ENCODE results near the gene PCDHAC1. TPM values are rescaled to one million over a fixed set of nuclear protein-coding genes. Genes with fewer than 3 reads are reported as not detected.

Gene PCDHAC1
- total and polyA plus RNA-seq, 8 donors: 0.03 to 0.55 (median 0.15) TPM; not detected in 5

DNA sequence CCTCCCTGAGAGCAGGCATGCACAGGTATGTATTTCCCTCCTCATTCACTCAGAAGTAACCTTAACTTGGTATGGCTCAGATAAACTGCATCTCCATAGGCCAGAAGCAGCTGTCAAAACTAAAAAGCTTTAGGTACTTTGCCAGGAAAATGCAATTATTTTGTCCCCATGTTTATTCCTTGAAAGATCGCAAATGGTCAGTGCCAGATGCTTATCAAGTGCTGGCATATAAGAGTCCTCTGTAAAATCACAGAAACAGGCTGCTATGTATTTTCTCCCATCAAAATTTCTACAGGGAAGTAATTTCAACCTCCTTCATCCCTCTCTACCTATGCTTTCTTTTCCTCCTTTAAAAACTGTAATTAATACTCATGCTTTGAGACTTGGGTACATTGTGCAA, 52.9 kb downstream of the PCDHAC1 start:
- no peaks in the 10 kb centered on the region for H3K9me3 ChIP-seq
- no peak overlapping the region for H3K4me3 ChIP-seq
- no peak for DNase-seq
- intact Hi-C loops (cut with DNase I; ENCODE audit: low total_unique reads): no loop called here
- TF ChIP-seq EP300 (IDR thresholded peaks at IDR 0.05) (no peak), POLR2AphosphoS5 (IDR thresholded peaks at IDR 0.05) (no peak), POLR2A (IDR thresholded peaks at IDR 0.05) (no peak), CTCF (IDR thresholded peaks at IDR 0.05) (no peak)
- H3K27ac ChIP-seq: no peak overlapping the region
- H3K27me3 ChIP-seq: no peaks in the 10 kb centered on the region
- 91 to 100% (median 94%) methylated on average over 1 of the region's 1 CpG for whole genome bisulfite sequencing, 5 donors
- no peaks in the 10 kb centered on the region for H3K36me3 ChIP-seq
- no peaks in the 10 kb centered on the region for H3K4me1 ChIP-seq

Small RNA genes lying within 50 kb of the gene (small RNA-seq; reads per million reads assigned to genes)
- gene AC010223.1: 0 reads per million in 4 donors

Other genes starting within 250 kb of the PCDHAC1 start
- 100 to 1,000 TPM in 1 of 5 donors, 10 to 100 TPM in 4; 22.9 to 117 (median 50.3) TPM for gene HARS1, start 234.9 kb upstream of the PCDHAC1 start, total RNA-seq
- gene HARS1, start 234.9 kb upstream of the PCDHAC1 start, polyA plus RNA-seq: 10 to 100 TPM; 46.1 to 53.4 (median 51.3) TPM
- 100 to 1,000 TPM in 1 of 5 donors, 10 to 100 TPM in 4; 37.5 to 155 (median 58.5) TPM for gene HARS2, start 234.8 kb upstream of the PCDHAC1 start, total RNA-seq
- gene HARS2, start 234.8 kb upstream of the PCDHAC1 start, polyA plus RNA-seq: 10 to 100 TPM; 13.1 to 17.9 (median 17.4) TPM
- 100 to 1,000 TPM in 1 of 5 donors, 10 to 100 TPM in 4; 30.7 to 143 (median 44.8) TPM for gene ZMAT2, start 225.9 kb upstream of the PCDHAC1 start, total RNA-seq
- gene ZMAT2, start 225.9 kb upstream of the PCDHAC1 start, polyA plus RNA-seq: 10 to 100 TPM; 48.9 to 90.6 (median 58.2) TPM
- under 1 TPM in 1 of 5 donors, not detected in 4; 0.37 TPM for gene PCDHA1, start 140.2 kb upstream of the PCDHAC1 start, total RNA-seq
- not detected for gene PCDHA1, start 140.2 kb upstream of the PCDHAC1 start, polyA plus RNA-seq
- 1 to 10 TPM in 1 of 5 donors, under 1 TPM in 1, not detected in 3; 0.55 to 1.7 TPM for gene PCDHA2, start 131.4 kb upstream of the PCDHAC1 start, total RNA-seq
- not detected for gene PCDHA2, start 131.4 kb upstream of the PCDHAC1 start, polyA plus RNA-seq
- gene PCDHA3, start 125.2 kb upstream of the PCDHAC1 start, total RNA-seq: 1 to 10 TPM in 1 of 5 donors, under 1 TPM in 2, not detected in 2; under 0.01 to 1.2 (median 0.55) TPM
- under 1 TPM in 2 of 3 donors, not detected in 1; 0.06 to 0.08 TPM for gene PCDHA3, start 125.2 kb upstream of the PCDHAC1 start, polyA plus RNA-seq
- 1 to 10 TPM in 4 of 5 donors, not detected in 1; 1.0 to 2.6 (median 1.5) TPM for gene PCDHA4, start 119.2 kb upstream of the PCDHAC1 start, total RNA-seq
- under 1 TPM in 2 of 3 donors, not detected in 1; 0.08 to 0.25 TPM for gene PCDHA4, start 119.2 kb upstream of the PCDHAC1 start, polyA plus RNA-seq
- 10 to 100 TPM in 1 of 5 donors, not detected in 4; 21.9 TPM for gene PCDHA5, start 104.7 kb upstream of the PCDHAC1 start, total RNA-seq
- under 1 TPM in 2 of 3 donors, not detected in 1; 0.12 to 0.13 TPM for gene PCDHA5, start 104.7 kb upstream of the PCDHAC1 start, polyA plus RNA-seq
- gene PCDHA6, start 98.3 kb upstream of the PCDHAC1 start, total RNA-seq: 1 to 10 TPM in 1 of 5 donors, under 1 TPM in 2, not detected in 2; 0.14 to 1.2 (median 0.18) TPM
- under 1 TPM in 2 of 3 donors, not detected in 1; 0.06 to 0.31 TPM for gene PCDHA6, start 98.3 kb upstream of the PCDHAC1 start, polyA plus RNA-seq
- gene PCDHA7, start 92.0 kb upstream of the PCDHAC1 start, total RNA-seq: 1 to 10 TPM in 1 of 5 donors, under 1 TPM in 1, not detected in 3; 0.92 to 1.4 TPM
- gene PCDHA7, start 92.0 kb upstream of the PCDHAC1 start, polyA plus RNA-seq: under 1 TPM in 1 of 3 donors, not detected in 2; 0.18 TPM
- under 1 TPM in 2 of 5 donors, not detected in 3; 0.18 to 0.29 TPM for gene PCDHA8, start 85.1 kb upstream of the PCDHAC1 start, total RNA-seq
- not detected for gene PCDHA8, start 85.1 kb upstream of the PCDHAC1 start, polyA plus RNA-seq
- gene PCDHA9, start 77.9 kb upstream of the PCDHAC1 start, total RNA-seq: 1 to 10 TPM in 1 of 5 donors, under 1 TPM in 2, not detected in 2; 0.45 to 3.3 (median 0.73) TPM
- under 1 TPM in 1 of 3 donors, not detected in 2; 0.03 TPM for gene PCDHA9, start 77.9 kb upstream of the PCDHAC1 start, polyA plus RNA-seq
- gene PCDHA10, start 70.4 kb upstream of the PCDHAC1 start, total RNA-seq: 10 to 100 TPM in 2 of 5 donors, 1 to 10 TPM in 1, under 1 TPM in 2; under 0.01 to 26.3 (median 2.0) TPM
- under 1 TPM in 2 of 3 donors, not detected in 1; 0.03 to 0.12 TPM for gene PCDHA10, start 70.4 kb upstream of the PCDHAC1 start, polyA plus RNA-seq
- gene PCDHA11, start 57.3 kb upstream of the PCDHAC1 start, total RNA-seq: 1 to 10 TPM in 1 of 5 donors, under 1 TPM in 1, not detected in 3; 0.45 to 1.1 TPM
- under 1 TPM in 2 of 3 donors, not detected in 1; 0.03 to 0.19 TPM for gene PCDHA11, start 57.3 kb upstream of the PCDHAC1 start, polyA plus RNA-seq
- 1 to 10 TPM in 1 of 5 donors, under 1 TPM in 1, not detected in 3; 0.55 to 2.2 TPM for gene PCDHA12, start 51.0 kb upstream of the PCDHAC1 start, total RNA-seq
- gene PCDHA12, start 51.0 kb upstream of the PCDHAC1 start, polyA plus RNA-seq: under 1 TPM in 1 of 3 donors, not detected in 2; 0.05 TPM
- gene PCDHA13, start 44.2 kb upstream of the PCDHAC1 start, total RNA-seq: 1 to 10 TPM in 2 of 5 donors, under 1 TPM in 2, not detected in 1; 0.14 to 4.3 (median 1.2) TPM
- gene PCDHA13, start 44.2 kb upstream of the PCDHAC1 start, polyA plus RNA-seq: under 1 TPM in 1 of 3 donors, not detected in 2; 0.61 TPM
- 1 to 10 TPM in 2 of 5 donors, under 1 TPM in 1, not detected in 2; 0.58 to 4.2 (median 2.6) TPM for gene PCDHAC2, start 40.2 kb downstream of the PCDHAC1 start, total RNA-seq
- gene PCDHAC2, start 40.2 kb downstream of the PCDHAC1 start, polyA plus RNA-seq: under 1 TPM in 2 of 3 donors, not detected in 1; 0.05 to 0.19 TPM
- under 1 TPM in 2 of 5 donors, not detected in 3; under 0.01 to 0.37 TPM for gene PCDHB1, start 125.1 kb downstream of the PCDHAC1 start, total RNA-seq
- under 1 TPM in 1 of 3 donors, not detected in 2; 0.03 TPM for gene PCDHB1, start 125.1 kb downstream of the PCDHAC1 start, polyA plus RNA-seq
- gene PCDHB2, start 168.3 kb downstream of the PCDHAC1 start, total RNA-seq: 1 to 10 TPM in 1 of 5 donors, under 1 TPM in 1, not detected in 3; 0.43 to 3.3 TPM
- 1 to 10 TPM in 1 of 3 donors, under 1 TPM in 2; 0.53 to 1.3 (median 0.61) TPM for gene PCDHB2, start 168.3 kb downstream of the PCDHAC1 start, polyA plus RNA-seq
- 1 to 10 TPM in 1 of 5 donors, not detected in 4; 3.7 TPM for gene PCDHB3, start 174.2 kb downstream of the PCDHAC1 start, total RNA-seq
- under 1 TPM; 0.15 to 0.46 (median 0.31) TPM for gene PCDHB3, start 174.2 kb downstream of the PCDHAC1 start, polyA plus RNA-seq
- 10 to 100 TPM in 1 of 5 donors, 1 to 10 TPM in 1, under 1 TPM in 2, not detected in 1; 0.45 to 15.9 (median 1.7) TPM for gene PCDHB4, start 195.5 kb downstream of the PCDHAC1 start, total RNA-seq
- gene PCDHB4, start 195.5 kb downstream of the PCDHAC1 start, polyA plus RNA-seq: under 1 TPM; 0.15 to 0.38 (median 0.37) TPM
- 1 to 10 TPM in 3 of 5 donors, under 1 TPM in 2; 0.14 to 4.7 (median 1.8) TPM for gene PCDHB5, start 208.9 kb downstream of the PCDHAC1 start, total RNA-seq
- gene PCDHB5, start 208.9 kb downstream of the PCDHAC1 start, polyA plus RNA-seq: under 1 TPM in 2 of 3 donors, not detected in 1; 0.31 to 0.78 TPM
- gene PCDHB6, start 223.8 kb downstream of the PCDHAC1 start, total RNA-seq: 1 to 10 TPM in 1 of 5 donors, under 1 TPM in 1, not detected in 3; under 0.01 to 1.3 TPM
- under 1 TPM in 1 of 3 donors, not detected in 2; 0.15 TPM for gene PCDHB6, start 223.8 kb downstream of the PCDHAC1 start, polyA plus RNA-seq
- gene PCDHB7, start 246.3 kb downstream of the PCDHAC1 start, total RNA-seq: 1 to 10 TPM in 1 of 5 donors, under 1 TPM in 1, not detected in 3; 0.72 to 1.8 TPM
- under 1 TPM in 1 of 3 donors, not detected in 2; 0.10 TPM for gene PCDHB7, start 246.3 kb downstream of the PCDHAC1 start, polyA plus RNA-seq